H9 (cell line): Measurements from ENCODE around the gene SEMA3A. TPM values are rescaled to one million over a fixed set of nuclear protein-coding genes. Genes with fewer than 3 reads are reported as not detected.

Source experiments
- DNase-seq: peaks from one replicate; pipeline ENCODE4 v3.0.0-alpha.2; 2017
- H2AFZ ChIP-seq: one replicate; pipeline ENCODE4 v1.6.1; 2013; ENCODE audit warnings: mild to moderate bottlenecking, low read length, control low read depth, moderate library complexity
- H2AK5ac ChIP-seq: 2 replicates; pipeline ENCODE4 v1.6.1; 2013; ENCODE audit warnings: low read length, control low read depth, mixed read lengths; ENCODE audit not compliant: insufficient read length
- H2BK120ac ChIP-seq: one replicate; pipeline ENCODE4 v1.6.1; 2013; ENCODE audit warnings: low read depth, mild to moderate bottlenecking, low read length, control low read depth, inconsistent platforms; ENCODE audit not compliant: poor library complexity, severe bottlenecking
- H2BK12ac ChIP-seq: 2 replicates; pipeline ENCODE4 v1.6.1; 2013; ENCODE audit warnings: low read length, control low read depth, mixed read lengths, low read depth; ENCODE audit not compliant: insufficient read length
- H2BK15ac ChIP-seq: 2 replicates; pipeline ENCODE4 v1.6.1; 2013; ENCODE audit warnings: low read depth, low read length, control low read depth
- H2BK20ac ChIP-seq: one replicate; pipeline ENCODE4 v1.6.1; 2013; ENCODE audit warnings: low read depth, mild to moderate bottlenecking, low read length, control low read depth, inconsistent platforms; ENCODE audit not compliant: poor library complexity, severe bottlenecking
- H2BK5ac ChIP-seq: 2 replicates; pipeline ENCODE4 v1.6.1; 2013; ENCODE audit warnings: low read length, control low read depth, mixed read lengths; ENCODE audit not compliant: insufficient read length
- H3K14ac ChIP-seq: 2 replicates; pipeline ENCODE4 v1.6.1; 2013; ENCODE audit warnings: low read length, control low read depth; ENCODE audit not compliant: insufficient read depth
- H3K18ac ChIP-seq: 2 replicates; pipeline ENCODE4 v1.6.1; 2013; ENCODE audit warnings: low read depth, mild to moderate bottlenecking, mixed read lengths, low read length, control low read depth; ENCODE audit not compliant: insufficient read length
- H3K23ac ChIP-seq: 2 replicates; pipeline ENCODE4 v1.6.1; 2013; ENCODE audit warnings: low read length, control low read depth, mixed read lengths, low read depth; ENCODE audit not compliant: insufficient read length
- H3K23me2 ChIP-seq: 2 replicates; pipeline ENCODE4 v1.6.1; 2013; ENCODE audit warnings: low read depth, mild to moderate bottlenecking, mixed read lengths, low read length, control low read depth; ENCODE audit not compliant: insufficient read length, poor library complexity, severe bottlenecking
- H3K27ac ChIP-seq: 2 replicates; pipeline ENCODE4 v1.5.1; 2013; ENCODE audit warnings: low read length, control low read depth, mixed read lengths, low read depth; ENCODE audit not compliant: insufficient read length
- H3K27me3 ChIP-seq: 2 replicates; pipeline ENCODE4 v1.6.1; 2013; ENCODE audit warnings: low read length, control low read depth, inconsistent platforms; ENCODE audit not compliant: insufficient read depth
- H3K4ac ChIP-seq: 2 replicates; pipeline ENCODE4 v1.6.1; 2013; ENCODE audit warnings: low read depth, mild to moderate bottlenecking, control low read depth, inconsistent platforms, low read length, moderate library complexity
- H3K4me1 ChIP-seq: 2 replicates; pipeline ENCODE4 v1.6.1; 2013; ENCODE audit warnings: low read length, control low read depth, inconsistent platforms; ENCODE audit not compliant: insufficient read depth
- H3K4me2 ChIP-seq: 2 replicates; pipeline ENCODE4 v1.6.1; 2013; ENCODE audit warnings: low read length, control low read depth, mixed read lengths; ENCODE audit not compliant: insufficient read length, insufficient read depth
- H3K56ac ChIP-seq: 2 replicates; pipeline ENCODE4 v1.6.1; 2013; ENCODE audit warnings: low read depth, mild to moderate bottlenecking, mixed read lengths, low read length, control low read depth; ENCODE audit not compliant: insufficient read length
- H3K79me1 ChIP-seq: 2 replicates; pipeline ENCODE4 v1.6.1; 2013; ENCODE audit warnings: low read depth, mild to moderate bottlenecking, moderate library complexity, low read length, control low read depth, inconsistent platforms; ENCODE audit not compliant: insufficient read depth, poor library complexity, severe bottlenecking
- H3K79me2 ChIP-seq: 2 replicates; pipeline ENCODE4 v1.6.1; 2013; ENCODE audit warnings: low read length, control low read depth, inconsistent platforms; ENCODE audit not compliant: insufficient read depth
- H3K9ac ChIP-seq: 2 replicates; pipeline ENCODE4 v1.6.1; 2013; ENCODE audit warnings: low read length, control low read depth, mixed read lengths; ENCODE audit not compliant: insufficient read length; ENCODE audit errors: extremely low read depth
- H3K9me3 ChIP-seq: one replicate; pipeline ENCODE4 v1.6.1; 2013; ENCODE audit warnings: low read depth, low read length, inconsistent platforms; ENCODE audit not compliant: control insufficient read depth
- H3T11ph ChIP-seq: one replicate; pipeline ENCODE4 v1.6.1; 2013; ENCODE audit warnings: mild to moderate bottlenecking, low read length, control low read depth, inconsistent platforms
- H4K20me1 ChIP-seq: one replicate; pipeline ENCODE4 v1.6.1; 2013; ENCODE audit not compliant: control insufficient read depth, insufficient read length, insufficient read depth
- H4K5ac ChIP-seq: 2 replicates; pipeline ENCODE4 v1.6.1; 2013; ENCODE audit warnings: low read depth, mild to moderate bottlenecking, mixed read lengths, low read length, control low read depth; ENCODE audit not compliant: insufficient read length
- H4K8ac ChIP-seq: replicated peaks from 2 replicates; pipeline ENCODE4 v1.6.1; 2013; ENCODE audit warnings: low read length, control low read depth, mixed read lengths, low read depth; ENCODE audit not compliant: insufficient read length
- H4K91ac ChIP-seq: 2 replicates; pipeline ENCODE4 v1.6.1; 2013; ENCODE audit warnings: low read depth, mild to moderate bottlenecking, moderate library complexity, mixed read lengths, low read length, control low read depth; ENCODE audit not compliant: insufficient read length
- H3K27ac Mint-ChIP-seq, 3 experiments: 2 replicates in 2 of 3; 3 replicates in 1 of 3; pipeline ENCODE4 v1.8.0; 2020 to 2021; ENCODE audit warnings: mixed read lengths in 3 of 3, mild to moderate bottlenecking in 1 of 3, moderate library complexity in 1 of 3
- H3K27me3 Mint-ChIP-seq: 2 replicates; pipeline ENCODE4 v1.8.0; 2021; ENCODE audit warnings: low read depth, mild to moderate bottlenecking, moderate library complexity, mixed read lengths
- H3K36me3 Mint-ChIP-seq, 3 experiments: 2 replicates in 2 of 3; 3 replicates in 1 of 3; pipeline ENCODE4 v1.8.0; 2020 to 2021; ENCODE audit warnings: low read depth in 3 of 3, mixed read lengths in 3 of 3; ENCODE audit not compliant: insufficient read depth in 1 of 3
- H3K4me1 Mint-ChIP-seq, 2 experiments: 2 replicates each; pipeline ENCODE4 v1.8.0; 2020; ENCODE audit warnings: mixed read lengths in 2 of 2
- H3K4me3 Mint-ChIP-seq, 2 experiments: 2 replicates in 1 of 2; 3 replicates in 1 of 2; pipeline ENCODE4 v1.8.0; 2020 to 2021; ENCODE audit warnings: mild to moderate bottlenecking in 2 of 2, mixed read lengths in 2 of 2, moderate library complexity in 1 of 2
- H3K9me3 Mint-ChIP-seq, 2 experiments: 2 replicates in 1 of 2; 3 replicates in 1 of 2; pipeline ENCODE4 v1.8.0; 2020; ENCODE audit warnings: mild to moderate bottlenecking in 2 of 2, mixed read lengths in 2 of 2, moderate library complexity in 1 of 2
- CTCF ChIP-seq: fragments of 200-600 bp; sonication (generic); conservative IDR thresholded peaks from 3 replicates; pipeline ENCODE4 v1.8.0; 2021; ENCODE audit warnings: antibody characterized with exemption, mild to moderate bottlenecking
- WGBS: extraction: QIAGEN DNeasy Blood & Tissue Kit; methylation state at CpG from one replicate; pipeline ENCODE4 v1.1.7; 2013; ENCODE audit warnings: missing lambda C conversion rate, low lambda C conversion rate, mixed read lengths; ENCODE audit not compliant: insufficient read length; ENCODE audit errors: extremely low coverage; 5-methylcytosine and 5-hydroxymethylcytosine counted together
- total RNA-seq: library from RNA; stranded (reverse); gene quantifications from 2 replicates; pipeline ENCODE4 v1.2.1, GENCODE V29; 2021

Gene SEMA3A
- total RNA-seq, 1 experiment from 2014 or later, result 60.0 TPM

DNA sequence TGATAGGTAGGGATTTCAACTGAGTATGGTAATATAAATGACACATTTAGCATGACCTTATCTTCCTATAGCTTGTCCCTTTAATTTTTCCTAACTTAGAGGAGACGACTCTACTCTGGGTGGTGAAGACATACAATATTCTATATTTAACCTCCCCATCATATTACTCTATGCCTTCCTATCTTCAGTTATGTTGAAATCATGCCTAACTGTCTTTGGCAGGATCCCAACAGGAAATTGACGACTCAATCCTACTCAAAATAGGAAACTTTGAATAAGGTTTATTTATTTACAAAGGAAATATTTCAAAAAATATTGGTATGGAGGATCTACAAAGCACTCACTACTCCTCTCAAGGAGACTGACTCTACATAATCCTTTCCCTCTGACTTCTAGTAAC lies 24.1 kb upstream of the SEMA3A start:
- no peaks in the 10 kb centered on the region for H3K23me2 ChIP-seq
- H3K18ac ChIP-seq, result no peak overlapping the region
- no peaks in the 10 kb centered on the region for H3K27me3 ChIP-seq
- H2AFZ ChIP-seq, result no peak overlapping the region
- H3K27ac Mint-ChIP-seq, result no peak overlapping the region
- no peak for DNase-seq
- peaks cover 7 to 8% of the 10 kb centered on the region in 2 experiments; a peak in 3 of 4 replicates for H3K4me1 Mint-ChIP-seq
- no peak overlapping the region for H3K4me3 Mint-ChIP-seq
- no peak overlapping the region for H3K27ac ChIP-seq
- H3K9me3 ChIP-seq, result no peaks in the 10 kb centered on the region
- TF ChIP-seq CTCF, result no peak
- no peak overlapping the region for H3K4ac ChIP-seq
- H3K27me3 Mint-ChIP-seq, result no peaks in the 10 kb centered on the region
- no peak overlapping the region for H2BK120ac ChIP-seq
- H3K14ac ChIP-seq, result no peak overlapping the region
- no peaks in the 10 kb centered on the region for H3K4me1 ChIP-seq
- peaks cover 11 to 19% (median 14%) of the 10 kb centered on the region in 3 experiments for H3K36me3 Mint-ChIP-seq
- no peak overlapping the region for H4K8ac ChIP-seq
- no peak overlapping the region for H4K91ac ChIP-seq
- no CpG with 5 or more reads among the region's 2 CpGs for WGBS
- no peak overlapping the region for H3K23ac ChIP-seq
- no peak overlapping the region for H2AK5ac ChIP-seq
- H3K9me3 Mint-ChIP-seq, result peaks cover 10 to 11% of the 10 kb centered on the region in 2 experiments; a peak in 4 of 5 replicates
- no peak overlapping the region for H2BK5ac ChIP-seq
- H3K56ac ChIP-seq, result no peak overlapping the region
- no peak overlapping the region for H3T11ph ChIP-seq
- no peak overlapping the region for H2BK12ac ChIP-seq
- no peaks in the 10 kb centered on the region for H3K79me1 ChIP-seq
- no peak overlapping the region for H3K4me2 ChIP-seq
- no peak overlapping the region for H4K5ac ChIP-seq
- no peaks in the 10 kb centered on the region for H3K79me2 ChIP-seq
- H4K20me1 ChIP-seq, result no peaks in the 10 kb centered on the region
- no peak overlapping the region for H2BK20ac ChIP-seq
- no peak overlapping the region for H3K9ac ChIP-seq
- H2BK15ac ChIP-seq, result no peak overlapping the region
